GM18511 (cell line): ENCODE measurements around the gene TTLL5.
"Not testable (repeated sequence)": the region's sequence is repeated elsewhere in the genome, so short reads cannot be mapped to it uniquely, and the experiment has no call there.

Source experiments
- ATAC-seq: cut with Tn5 transposase; IDR thresholded peaks from one replicate; pipeline ENCODE4 v1.9.1; 2021; ENCODE audit warnings: mild to moderate bottlenecking, moderate library complexity; ENCODE audit not compliant: unreplicated experiment

TTLL5 gene

DNA sequence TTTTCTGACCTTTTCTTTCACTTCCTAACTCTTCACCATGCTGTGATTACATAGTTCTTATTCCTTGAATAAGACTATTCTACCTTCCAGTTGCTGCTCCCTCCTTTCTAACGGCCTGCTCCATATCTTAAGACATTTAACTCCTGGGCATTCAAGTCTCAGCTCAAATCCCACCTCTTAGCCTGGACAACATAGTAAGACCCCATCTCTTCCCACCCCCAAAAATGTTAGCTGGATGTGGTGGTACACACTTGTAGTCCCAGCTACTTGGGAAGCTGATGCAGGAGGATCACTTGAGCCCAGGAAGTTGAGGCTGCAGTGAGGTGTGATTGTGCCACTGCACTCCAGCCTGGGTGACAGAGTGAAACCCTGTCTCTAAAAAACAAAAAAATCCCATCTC lies 11.3 kb upstream of the TTLL5 start:
- ATAC-seq: no peak

DNA sequence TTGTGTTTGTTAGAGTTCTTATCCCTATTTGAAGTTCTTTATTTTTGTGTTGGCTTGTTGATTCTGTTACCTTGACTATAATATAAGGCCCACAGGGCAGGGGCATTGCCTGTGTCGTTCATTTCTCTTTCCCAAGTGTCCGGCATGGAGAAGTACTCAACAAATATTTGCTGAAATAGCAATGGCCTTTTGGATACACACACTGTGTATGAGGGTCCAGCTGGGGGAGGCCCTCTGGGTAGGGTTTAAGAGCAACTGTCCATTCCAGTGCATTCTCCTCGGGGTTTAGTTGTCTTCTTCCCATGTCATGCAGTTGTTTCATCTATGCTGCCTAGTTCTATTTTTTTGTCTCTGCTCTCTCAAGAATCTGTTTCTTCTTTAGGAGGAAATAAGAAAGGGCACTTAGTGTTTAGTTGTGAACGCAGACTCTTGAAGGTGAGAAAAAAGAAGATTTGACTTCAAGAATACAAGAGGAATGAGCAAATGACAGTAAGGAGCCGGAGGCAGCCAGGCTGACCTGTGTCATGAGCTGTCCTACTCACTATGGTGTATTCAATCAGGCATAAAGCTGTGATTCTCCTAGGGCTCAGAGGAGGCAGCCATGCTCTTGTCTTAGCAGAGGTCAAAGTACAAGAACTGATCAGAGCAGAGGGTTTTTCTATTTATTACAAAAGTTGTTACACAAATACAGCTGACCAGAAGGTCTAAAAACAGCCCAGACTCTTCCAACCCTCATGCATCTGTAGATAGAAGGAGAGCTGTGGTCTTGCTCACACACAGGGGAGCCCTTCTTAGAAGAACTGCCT lies 10.6 kb upstream of the TTLL5 start:
- ATAC-seq: no peak

DNA sequence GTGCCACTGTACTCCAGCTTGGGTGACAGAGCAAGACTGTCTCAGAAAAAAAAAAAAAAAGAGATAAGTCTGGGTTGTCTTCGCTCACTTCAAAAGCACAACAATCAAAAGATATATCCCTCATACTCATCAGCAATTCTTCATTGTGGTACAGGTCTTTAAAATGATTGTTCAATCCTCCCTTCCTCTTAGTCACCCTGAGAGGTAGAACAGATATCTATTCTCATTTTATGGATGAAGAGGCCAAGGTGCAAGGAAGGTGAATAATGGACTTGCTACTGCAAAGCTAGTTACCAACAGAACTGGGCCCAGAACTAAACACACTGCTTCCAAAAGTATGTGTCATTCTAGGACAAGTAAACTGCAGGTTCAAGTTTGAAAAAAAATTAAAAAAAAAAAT lies 7.5 kb upstream of the TTLL5 start:
- ATAC-seq: no peak

DNA sequence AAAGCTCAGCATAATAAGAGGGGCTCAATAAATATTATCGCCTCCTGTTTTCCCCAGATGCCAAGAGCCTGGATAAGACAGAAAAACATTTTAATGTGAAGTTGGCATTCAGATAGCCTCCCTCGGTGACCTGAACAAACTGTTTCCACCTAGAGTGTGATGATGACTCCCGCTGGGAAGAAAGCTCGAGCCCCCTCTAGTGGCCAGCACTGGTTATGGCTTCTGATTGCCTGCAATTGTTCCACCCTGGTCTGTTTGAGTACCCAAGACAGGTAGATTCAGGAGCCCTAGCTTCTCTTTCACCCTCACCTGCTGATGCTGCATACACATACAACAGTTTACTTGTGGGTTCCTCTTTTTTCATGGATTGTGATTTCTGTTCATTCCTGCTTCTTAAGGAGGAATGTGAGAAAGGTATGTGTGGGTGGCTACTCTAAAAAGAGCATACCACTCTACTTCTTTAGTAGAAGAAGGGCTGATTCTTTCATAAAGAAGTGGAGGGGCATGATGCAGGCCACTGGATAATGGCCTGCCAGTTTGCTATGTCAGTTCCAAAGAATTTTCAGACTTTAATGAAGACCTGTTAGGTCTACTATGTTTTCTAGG lies 6.8 kb upstream of the TTLL5 start:
- no peak for ATAC-seq

DNA sequence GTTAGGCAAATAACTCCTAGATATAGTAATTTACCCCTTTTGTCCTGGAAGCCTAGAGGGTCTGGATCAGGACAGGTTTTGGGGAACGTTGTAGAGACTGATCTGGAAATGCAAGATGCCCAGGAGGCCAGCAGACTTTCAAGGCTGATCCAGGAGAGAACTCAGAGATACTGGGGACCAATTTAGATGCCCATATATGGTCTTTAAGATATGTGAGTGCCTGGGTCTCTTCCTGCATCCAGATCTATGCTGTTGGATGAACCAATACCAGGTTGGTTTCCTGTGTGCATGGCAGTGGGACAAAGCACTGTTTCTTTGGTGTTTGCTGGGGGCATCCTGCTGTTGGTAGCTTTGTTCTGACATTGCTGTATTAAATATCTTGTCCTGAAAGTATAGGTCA lies 5.8 kb upstream of the TTLL5 start:
- no peak for ATAC-seq

DNA sequence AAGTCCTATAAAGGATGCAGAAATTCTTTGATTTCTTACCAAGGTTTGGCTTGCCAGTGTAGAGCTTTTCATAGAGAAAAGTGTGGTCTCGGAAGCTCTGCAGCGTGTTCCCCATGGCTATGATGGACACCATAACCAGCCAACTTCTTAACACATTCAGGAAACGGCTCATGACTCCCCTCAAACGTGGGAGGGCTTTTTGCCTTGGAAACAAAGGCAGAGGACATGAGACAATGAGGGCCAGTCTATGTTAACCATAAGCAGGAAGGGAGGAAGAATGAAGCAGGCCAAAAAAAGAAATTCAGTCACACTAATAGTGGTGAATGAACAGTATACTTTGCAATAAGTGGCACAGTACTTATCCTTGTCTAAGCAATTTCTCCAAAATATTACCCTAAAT lies 3.7 kb upstream of the TTLL5 start:
- no peak for ATAC-seq

DNA sequence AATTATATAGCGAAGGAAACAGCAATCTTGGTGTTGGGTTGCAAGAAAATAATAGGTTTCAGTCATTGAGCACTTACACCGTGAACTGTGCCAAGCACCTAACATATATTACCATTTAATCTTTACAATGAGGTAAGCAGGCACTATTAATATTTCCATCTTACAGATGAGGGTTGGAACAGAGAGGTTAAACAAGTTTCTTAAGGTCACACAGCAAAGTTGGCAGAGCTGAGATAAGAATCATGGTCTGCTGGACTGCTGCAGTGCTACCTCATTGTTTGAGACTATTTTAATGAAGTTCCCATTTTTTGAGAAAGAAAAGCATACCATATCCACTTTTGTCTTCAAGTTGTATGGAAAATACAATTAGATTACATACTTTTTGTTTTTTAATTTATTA lies 2.1 kb upstream of the TTLL5 start:
- ATAC-seq: no peak

DNA sequence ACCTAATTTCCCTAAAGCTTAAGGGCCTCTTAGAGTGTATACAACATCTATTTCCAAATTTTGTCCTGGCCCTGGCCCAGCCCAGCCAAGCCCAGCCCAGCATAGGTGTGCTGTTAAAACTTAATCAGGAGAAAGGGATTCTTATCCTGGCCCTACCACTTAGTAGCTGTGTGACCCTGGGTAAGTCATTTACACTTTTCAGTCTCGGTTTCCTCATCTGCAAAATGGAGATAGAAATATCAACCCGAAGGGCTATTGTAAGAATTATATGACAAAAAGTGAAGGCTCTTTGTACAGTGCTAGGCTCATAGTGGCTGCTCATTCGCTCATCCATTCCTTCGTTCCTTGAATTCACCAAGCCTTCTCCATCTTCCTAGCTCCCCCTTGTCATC lies 812 bp upstream of the TTLL5 start:
- no peak for ATAC-seq

DNA sequence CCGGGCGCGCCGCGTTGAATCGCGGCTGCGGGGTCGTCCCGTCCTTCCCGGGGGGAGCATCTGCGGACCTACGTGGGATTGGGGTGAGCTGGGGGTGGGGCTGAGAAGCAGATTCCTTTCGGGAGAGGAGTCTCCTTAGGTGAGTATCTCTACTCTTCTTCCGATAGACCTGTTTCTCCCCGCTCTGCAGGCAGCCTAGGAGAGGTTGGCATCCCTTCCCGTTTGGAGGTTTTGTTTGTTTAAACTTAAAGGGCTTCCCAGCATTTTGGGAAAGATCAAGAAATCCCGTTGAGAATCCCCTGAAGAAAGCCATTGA lies 411 bp downstream of the TTLL5 start:
- peak; percentile 1 for ATAC-seq

DNA sequence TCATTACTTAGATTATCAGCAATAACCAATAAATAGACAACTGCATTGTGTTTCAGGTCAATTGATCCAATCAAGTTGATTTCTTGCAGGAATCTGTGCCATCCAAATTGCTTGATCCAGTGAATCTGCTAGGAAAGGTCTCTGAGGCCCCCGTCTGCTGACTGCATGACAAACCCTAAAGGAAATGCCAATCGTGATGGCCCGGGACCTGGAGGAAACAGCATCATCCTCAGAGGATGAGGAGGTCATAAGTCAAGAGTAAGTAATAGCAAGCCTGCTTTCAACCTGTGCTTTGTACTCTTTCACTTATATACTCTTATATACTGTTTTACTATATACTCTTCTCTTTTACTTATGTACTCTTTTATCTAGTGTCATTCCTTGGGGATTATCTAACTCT lies 1.9 kb downstream of the TTLL5 start:
- ATAC-seq: no peak

DNA sequence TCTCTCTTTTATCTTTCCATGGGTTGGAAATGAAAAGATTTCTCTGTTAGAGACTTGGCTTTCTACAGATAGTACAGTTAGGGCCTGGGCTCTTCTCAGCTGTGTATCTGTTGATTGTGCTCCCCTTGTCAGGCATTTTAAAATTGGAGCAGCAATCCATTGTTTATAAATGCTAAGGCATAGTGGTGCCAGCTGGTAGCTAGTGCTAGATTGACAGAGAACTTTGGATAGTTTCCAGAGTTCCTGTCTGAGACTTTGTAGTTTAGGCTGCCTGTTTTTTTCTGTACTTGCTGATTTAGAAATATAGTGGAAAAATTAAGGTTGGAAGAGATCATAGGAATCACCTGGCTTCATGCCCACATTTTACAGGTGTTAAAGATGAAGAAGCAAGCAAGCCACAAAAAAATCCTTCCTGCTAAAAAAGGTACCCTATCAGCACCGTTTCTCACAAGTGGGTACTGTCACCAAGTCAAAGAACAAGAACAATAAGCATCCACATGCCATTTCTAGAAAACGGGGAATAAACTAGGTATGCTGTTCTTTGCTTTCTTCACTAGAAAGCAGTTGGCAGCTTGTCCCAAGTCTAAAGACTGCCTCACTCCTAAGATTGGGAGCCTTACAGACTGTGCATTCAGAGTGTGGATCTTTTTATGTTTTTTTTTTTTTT lies 6.2 kb downstream of the TTLL5 start:
- ATAC-seq: no peak

DNA sequence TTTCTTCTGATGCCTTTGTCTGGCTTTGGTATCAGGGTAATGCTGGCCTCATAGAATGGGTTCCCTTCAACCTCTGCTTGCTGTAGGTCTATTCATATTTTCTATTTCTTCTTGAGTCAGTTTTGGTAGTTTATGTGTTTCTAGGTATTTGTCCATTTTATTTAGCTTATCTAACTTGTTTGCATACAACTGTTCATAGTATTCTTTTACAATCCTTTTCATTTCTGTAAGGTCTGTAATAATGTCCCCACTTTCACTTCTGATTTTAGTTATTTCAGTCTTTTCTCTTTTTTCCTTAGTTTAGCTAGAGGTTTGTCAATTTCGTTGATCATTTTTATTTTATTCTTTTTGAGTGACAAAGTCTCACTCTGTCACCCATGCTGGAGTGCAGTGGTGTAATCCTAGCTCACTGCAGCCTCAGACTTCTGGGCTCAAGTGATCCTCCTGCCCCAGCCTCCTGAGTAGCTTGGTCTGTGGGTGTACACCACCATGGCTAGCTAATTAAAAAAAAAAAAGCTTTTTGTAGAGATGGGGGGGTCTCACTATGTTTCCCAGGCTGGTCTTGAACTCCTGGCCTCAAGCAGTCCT lies 11.7 kb downstream of the TTLL5 start:
- ATAC-seq: no peak

DNA sequence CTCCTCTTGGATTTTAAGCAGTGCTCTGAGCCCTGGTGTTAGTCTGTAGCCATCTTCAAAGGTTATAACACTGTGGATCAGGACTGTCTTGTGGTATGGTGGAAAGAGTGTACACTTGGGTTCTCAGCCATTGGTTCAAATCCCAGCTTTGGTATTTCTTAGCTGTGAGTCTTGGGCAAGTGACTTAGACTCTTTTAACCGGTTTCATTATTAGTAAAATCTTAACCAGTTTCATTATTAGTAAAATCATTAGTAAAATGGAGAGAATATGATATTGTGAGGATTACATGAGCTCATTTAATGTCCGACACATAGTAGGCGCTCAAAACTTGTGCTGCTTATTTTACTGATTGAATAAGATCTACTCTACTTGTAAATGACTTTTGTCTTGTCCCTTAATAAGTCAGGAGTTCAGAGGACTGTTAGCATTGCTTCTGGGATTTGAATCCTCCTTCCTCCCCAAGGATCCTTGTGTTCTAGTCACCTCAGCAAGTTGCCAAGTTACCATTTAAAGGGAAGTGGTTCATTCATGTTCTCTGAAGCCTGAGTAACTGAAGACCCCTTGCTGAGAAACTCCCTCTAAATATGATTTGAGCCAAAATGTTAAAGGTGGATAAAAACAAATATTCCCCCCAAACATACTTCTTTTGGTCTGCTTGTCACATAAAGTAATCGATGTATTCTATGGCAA lies 12.4 kb downstream of the TTLL5 start:
- no peak for ATAC-seq

DNA sequence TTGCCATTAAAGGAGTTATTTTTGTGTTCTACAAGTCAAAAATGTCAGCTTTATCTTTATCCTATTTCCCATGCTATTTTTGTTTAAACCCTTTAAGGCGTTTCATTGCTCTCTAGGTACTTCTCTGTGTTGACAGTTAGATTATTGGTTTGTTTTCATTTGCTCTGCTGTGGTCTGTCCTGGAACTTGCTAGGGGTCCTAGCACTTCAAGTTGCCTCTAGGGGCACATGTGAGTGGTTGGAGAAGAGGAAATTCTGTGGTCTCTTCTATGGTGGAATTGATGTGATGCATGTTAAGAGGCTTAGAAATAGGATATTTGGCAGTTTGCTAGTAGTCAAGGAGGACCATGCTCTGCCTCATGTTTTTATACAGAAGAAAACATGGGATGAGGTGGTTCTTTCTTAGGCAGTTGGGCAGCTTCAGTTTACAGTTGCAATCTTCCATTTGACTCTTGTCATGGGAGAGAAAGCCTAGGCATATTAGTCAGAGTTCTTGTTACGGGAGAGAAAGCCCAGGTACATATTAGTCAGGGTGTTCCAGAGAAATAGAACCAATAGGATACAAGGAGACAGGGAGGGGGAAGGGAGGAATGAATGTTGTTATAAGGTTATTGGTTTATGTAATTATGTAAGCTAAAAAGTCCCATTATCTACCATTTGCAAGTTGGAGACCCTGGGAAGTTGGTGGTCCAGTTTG lies 14.4 kb downstream of the TTLL5 start:
- no peak for ATAC-seq

DNA sequence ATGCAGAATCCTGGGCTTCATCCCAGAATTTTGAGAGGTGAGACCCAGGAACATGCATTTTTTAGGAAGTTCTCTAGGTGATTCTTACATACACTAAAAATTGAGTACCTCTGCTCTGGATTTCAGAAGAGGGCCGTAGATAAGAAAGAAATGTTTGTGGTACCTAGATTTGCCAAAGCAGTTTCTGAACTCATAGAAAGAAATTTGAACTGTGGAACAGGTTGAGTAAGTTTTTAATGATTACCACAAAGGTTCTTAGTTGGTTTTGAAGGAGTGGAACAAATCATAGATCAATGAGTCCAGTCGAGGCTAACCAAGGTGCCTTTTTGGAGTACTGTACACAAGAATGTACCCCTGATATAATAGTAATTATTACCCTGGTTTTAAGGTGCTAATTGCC lies 24.9 kb downstream of the TTLL5 start:
- ATAC-seq: no peak

DNA sequence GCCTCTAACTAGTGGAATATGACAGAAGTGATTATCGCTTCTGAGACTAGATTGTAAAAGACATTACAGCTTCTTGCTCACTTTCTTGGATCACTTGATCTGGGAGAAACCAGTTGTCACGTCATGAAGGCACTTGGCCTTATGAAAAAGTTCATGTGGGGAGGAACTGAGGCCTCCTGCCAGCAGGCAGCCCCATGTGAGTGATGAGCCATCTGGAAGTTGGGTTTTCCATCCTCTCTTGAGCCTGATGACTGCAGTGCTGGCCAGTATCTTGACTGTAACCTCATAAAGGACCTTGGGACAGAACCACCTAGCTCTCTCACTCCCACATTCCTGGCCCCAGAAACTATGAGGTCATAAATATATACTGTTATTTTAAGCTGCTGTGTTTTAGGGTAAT lies 28.0 kb downstream of the TTLL5 start:
- ATAC-seq: no peak

DNA sequence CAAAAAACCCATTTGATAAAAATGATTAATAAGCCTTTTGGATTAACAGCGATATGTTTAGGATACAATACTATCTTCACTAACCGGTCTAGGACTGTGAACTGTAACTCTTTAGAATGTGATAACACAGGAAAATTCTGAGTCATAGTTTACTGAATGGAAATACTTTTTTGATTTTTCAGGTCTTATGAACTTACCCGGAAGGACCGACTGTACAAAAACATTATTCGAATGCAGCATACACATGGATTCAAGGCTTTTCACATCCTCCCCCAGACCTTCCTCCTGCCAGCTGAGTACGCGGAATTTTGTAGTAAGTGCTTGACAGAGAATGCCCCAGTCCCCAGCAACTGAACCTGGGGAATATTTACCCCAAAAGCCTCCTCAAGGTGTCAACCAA lies 29.0 kb downstream of the TTLL5 start:
- ATAC-seq: no peak

DNA sequence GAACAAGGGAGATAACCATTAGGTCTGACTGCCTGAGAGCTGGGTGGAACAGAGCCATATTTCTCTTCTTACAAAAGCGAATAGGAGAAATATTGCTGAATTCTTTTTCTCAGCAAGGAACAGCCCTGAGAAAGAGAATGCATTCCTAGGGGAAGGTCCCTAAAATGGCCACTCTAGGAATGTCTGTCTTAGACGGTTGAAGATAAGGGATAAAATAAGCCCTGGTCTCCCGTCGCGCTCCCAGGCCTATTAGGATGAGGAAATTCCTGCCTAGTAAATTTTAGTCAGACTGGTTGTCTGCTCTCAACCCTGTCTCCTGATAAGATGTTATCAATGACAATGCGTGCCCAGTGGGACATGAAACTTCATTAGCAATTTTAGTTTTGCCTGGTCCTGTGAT lies 34.0 kb downstream of the TTLL5 start:
- ATAC-seq: not testable (repeated sequence)

DNA sequence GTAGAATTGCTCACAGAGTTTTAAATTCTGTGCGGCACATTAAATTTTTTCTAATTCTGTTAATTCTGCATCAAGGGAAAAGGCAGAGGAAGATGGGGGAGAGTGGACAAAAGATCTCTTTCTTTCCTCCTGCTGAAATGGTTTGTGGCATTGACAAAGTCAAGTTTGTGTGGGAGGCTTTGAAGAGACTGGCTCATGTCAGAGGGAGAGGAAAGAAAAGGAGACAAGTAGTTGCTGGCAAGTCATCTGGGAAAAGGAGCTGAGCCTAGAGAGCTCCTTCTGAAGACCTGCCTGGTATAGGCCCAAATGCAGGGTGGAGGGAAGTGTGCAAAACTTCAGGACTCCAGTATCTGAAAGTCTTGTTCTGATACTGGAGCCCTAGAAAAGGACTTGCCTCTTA lies 36.3 kb downstream of the TTLL5 start:
- ATAC-seq: no peak

DNA sequence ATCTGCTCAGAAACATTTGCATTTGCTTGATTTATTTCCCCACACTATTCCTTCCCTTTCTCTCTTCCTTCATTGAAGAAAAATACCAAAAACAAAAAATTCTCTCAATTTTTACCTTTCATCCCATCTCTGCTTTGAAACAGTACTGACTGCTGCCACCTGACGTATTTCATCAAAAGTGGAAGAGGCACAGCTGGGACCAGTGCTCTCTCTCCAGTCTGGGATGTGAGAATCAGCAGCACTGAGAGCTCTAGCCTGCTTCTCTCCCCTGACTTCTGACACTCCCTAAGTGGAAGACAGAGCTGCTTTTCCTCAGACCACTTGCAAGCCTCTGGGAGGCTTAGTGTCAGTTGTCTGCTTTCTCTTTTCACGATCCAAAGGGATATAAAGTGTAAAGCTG lies 36.9 kb downstream of the TTLL5 start:
- ATAC-seq: no peak

DNA sequence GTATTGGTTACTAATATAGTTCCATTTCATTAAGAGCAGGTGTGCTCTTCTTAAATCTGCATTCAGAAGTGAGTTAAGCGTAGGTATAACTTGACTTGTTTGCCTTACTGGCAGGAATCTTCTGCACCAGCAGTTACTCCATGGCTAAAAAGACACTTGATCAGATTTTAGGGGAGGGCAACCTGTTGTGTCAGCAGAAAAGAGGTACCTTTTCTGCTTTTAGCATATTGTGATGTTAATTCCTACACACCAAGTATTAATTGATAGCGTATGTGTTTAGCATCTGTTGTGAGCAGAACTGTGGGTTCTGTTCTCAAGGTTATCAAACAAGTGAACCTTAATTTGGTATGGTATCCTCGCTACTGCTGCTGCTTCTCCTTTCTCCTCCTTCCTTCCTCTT lies 38.3 kb downstream of the TTLL5 start:
- ATAC-seq: no peak
